GM12864 (cell line): Measurements from ENCODE around the gene TMEM209.

Experiments used
- DNase-seq: peaks from one replicate; pipeline ENCODE4 v3.0.0-alpha.2; 2011; ENCODE audit warnings: low read depth
- H3K4me3 ChIP-seq: 2 replicates; pipeline ENCODE4 v1.5.1; 2011; ENCODE audit warnings: mild to moderate bottlenecking, low read depth, low read length, control low read depth
- CTCF ChIP-seq: IDR thresholded peaks from 2 replicates; pipeline ENCODE4 v1.5.1; 2011; ENCODE audit warnings: low read depth, mild to moderate bottlenecking, moderate library complexity, low read length, control low read depth, inconsistent platforms; ENCODE audit errors: missing control alignments

TMEM209 gene

GRCh38 chr7:130114776-130115175 is 90.4 kb downstream of the TMEM209 start:
- H3K4me3 ChIP-seq: no peak overlapping the region
- no peak for DNase-seq
- TF ChIP-seq CTCF: no peak
